AG10803 (cell line): ENCODE measurements around the gene SLC8A1.

ENCODE experiments used
- DNase-seq: peaks from one replicate; pipeline ENCODE4 v3.0.0; 2010; ENCODE audit warnings: low read depth
- H3K4me3 ChIP-seq: 2 replicates; pipeline ENCODE4 v1.5.1; 2011; ENCODE audit warnings: mild to moderate bottlenecking, low read length, control low read depth
- TF ChIP-seq, protein P1 (sequence below): conservative IDR thresholded peaks from 2 replicates; pipeline ENCODE4 v1.5.1; 2011; ENCODE audit warnings: mild to moderate bottlenecking, low read length, control low read depth, inconsistent platforms

Gene SLC8A1

GRCh38 chr2:40131081-40131704 is 320.7 kb downstream of the SLC8A1 start:
- no peak overlapping the region for H3K4me3 ChIP-seq
- DNase-seq: no peak
- TF ChIP-seq, protein P1, sequence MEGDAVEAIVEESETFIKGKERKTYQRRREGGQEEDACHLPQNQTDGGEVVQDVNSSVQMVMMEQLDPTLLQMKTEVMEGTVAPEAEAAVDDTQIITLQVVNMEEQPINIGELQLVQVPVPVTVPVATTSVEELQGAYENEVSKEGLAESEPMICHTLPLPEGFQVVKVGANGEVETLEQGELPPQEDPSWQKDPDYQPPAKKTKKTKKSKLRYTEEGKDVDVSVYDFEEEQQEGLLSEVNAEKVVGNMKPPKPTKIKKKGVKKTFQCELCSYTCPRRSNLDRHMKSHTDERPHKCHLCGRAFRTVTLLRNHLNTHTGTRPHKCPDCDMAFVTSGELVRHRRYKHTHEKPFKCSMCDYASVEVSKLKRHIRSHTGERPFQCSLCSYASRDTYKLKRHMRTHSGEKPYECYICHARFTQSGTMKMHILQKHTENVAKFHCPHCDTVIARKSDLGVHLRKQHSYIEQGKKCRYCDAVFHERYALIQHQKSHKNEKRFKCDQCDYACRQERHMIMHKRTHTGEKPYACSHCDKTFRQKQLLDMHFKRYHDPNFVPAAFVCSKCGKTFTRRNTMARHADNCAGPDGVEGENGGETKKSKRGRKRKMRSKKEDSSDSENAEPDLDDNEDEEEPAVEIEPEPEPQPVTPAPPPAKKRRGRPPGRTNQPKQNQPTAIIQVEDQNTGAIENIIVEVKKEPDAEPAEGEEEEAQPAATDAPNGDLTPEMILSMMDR: no peak

DNA sequence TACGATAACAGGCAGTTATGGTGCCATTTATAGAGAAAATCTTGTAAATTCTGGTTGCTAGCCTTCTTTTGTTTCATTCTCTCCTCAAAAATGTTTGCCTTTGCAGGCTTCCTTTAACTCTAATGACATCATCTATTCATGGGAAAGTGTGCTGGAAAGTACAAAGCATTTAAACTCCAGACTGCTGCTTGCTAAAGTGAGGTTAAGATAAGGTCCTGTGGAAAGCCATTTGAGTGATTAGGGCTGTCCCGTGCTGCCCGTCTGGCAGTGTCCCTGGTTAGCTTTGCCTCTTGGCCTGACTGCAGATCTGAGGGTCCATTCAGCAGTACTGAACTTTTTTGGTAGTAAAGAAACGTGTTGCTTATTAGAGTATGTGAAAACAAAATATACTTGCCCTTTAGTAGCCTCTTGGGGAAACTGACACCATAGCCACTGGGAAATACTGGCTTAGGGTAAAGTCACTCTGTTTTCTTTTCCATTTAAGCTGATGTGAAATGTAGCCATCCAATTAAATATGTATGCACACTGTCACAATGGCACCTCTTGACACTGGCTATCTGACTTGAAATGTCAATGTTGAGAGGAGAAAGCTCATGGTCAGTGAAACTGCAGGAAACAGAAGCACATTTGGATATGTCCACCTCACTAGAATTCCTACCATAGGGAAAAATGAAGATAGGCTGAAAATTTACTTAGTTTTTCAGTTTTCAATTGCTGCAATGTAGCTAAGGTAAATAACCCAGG is 321.5 kb downstream of the SLC8A1 start:
- H3K4me3 ChIP-seq: no peak overlapping the region
- DNase-seq: no peak
- TF ChIP-seq, protein P1: no peak

GRCh38 chr2:40129725-40130124 is 322.2 kb downstream of the SLC8A1 start:
- no peak overlapping the region for H3K4me3 ChIP-seq
- DNase-seq: no peak
- TF ChIP-seq, protein P1: no peak

GRCh38 chr2:40128796-40129195 is 323.1 kb downstream of the SLC8A1 start:
- TF ChIP-seq, protein P1: no peak
- no peak overlapping the region for H3K4me3 ChIP-seq
- DNase-seq: no peak

- no peak overlapping the region for H3K4me3 ChIP-seq
- TF ChIP-seq, protein P1: no peak
- DNase-seq: peak; percentile 95
Observed at GRCh38 chr2:40127890-40128557, 323.9 kb downstream of the SLC8A1 start.

DNA sequence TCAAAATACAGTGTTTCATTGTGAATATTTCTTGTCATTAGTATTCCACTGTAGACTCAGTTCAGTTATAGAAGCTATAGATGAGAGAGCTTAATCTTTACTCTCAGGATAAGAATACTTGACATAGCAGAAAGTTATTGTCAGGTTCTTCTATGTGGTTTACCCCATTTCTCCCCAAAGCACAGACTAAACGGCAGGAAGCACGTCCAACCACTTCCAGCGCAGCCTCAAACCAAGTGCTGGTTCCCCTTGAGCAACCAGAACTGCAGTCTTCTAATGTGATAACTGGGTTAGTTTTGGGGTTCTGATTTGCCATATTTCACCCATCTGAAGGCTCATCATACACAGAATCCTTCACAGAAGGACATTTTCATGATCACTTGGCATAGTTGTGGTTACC is 324.7 kb downstream of the SLC8A1 start:
- TF ChIP-seq, protein P1: no peak
- DNase-seq: no peak
- H3K4me3 ChIP-seq: no peak overlapping the region
